DND-41 (cell line): Measurements from ENCODE around the gene FMN1.

Experiments used
- ATAC-seq: fragments of 200-7000 bp; cut with Tn5 transposase; 3 replicates; pipeline ENCODE4 v1.9.1; 2021; ENCODE audit warnings: low read depth; ENCODE audit not compliant: insufficient read depth
- DNase-seq: peaks from one replicate; pipeline ENCODE4 v3.0.0-alpha.2; 2020
- H2AFZ ChIP-seq: 2 replicates; pipeline ENCODE4 v1.6.0; 2012; ENCODE audit warnings: low read depth, low read length
- H3K27ac ChIP-seq: 2 replicates; pipeline ENCODE4 v1.5.1; 2012; ENCODE audit warnings: low read length, inconsistent platforms
- H3K27me3 ChIP-seq: fragments of 200-600 bp; sonication (generic); 2 replicates; pipeline ENCODE4 v1.6.0; 2012; ENCODE audit warnings: low read length, mild to moderate bottlenecking, inconsistent platforms; ENCODE audit not compliant: insufficient read depth, poor library complexity
- H3K36me3 ChIP-seq: 2 replicates; pipeline ENCODE4 v1.5.1; 2012; ENCODE audit warnings: low read length, inconsistent platforms; ENCODE audit not compliant: insufficient read depth
- H3K4me1 ChIP-seq: 2 replicates; pipeline ENCODE4 v1.5.1; 2012; ENCODE audit warnings: mild to moderate bottlenecking, low read length; ENCODE audit not compliant: insufficient read depth
- H3K4me2 ChIP-seq: 2 replicates; pipeline ENCODE4 v1.6.0; 2012; ENCODE audit warnings: mild to moderate bottlenecking, moderate library complexity, low read length, inconsistent platforms; ENCODE audit not compliant: insufficient read depth
- H3K4me3 ChIP-seq, 2 experiments: fragments of 200-600 bp in 1 of 2; shearing (Covaris generic) in 1 of 2; 2 replicates each; pipeline ENCODE4 v1.5.1; 2012 to 2016; ENCODE audit warnings: inconsistent platforms in 2 of 2, low read length in 2 of 2, mild to moderate bottlenecking in 2 of 2, low read depth in 1 of 2, moderate library complexity in 1 of 2
- H3K79me2 ChIP-seq: 2 replicates; pipeline ENCODE4 v1.6.0; 2012; ENCODE audit warnings: low read length, inconsistent platforms; ENCODE audit not compliant: insufficient read depth
- H3K9ac ChIP-seq: 2 replicates; pipeline ENCODE4 v1.6.0; 2012; ENCODE audit warnings: low read depth, mild to moderate bottlenecking, inconsistent platforms, low read length, moderate library complexity
- H3K9me3 ChIP-seq: 2 replicates; pipeline ENCODE4 v1.5.1; 2012; ENCODE audit warnings: low read length, moderate library complexity, mild to moderate bottlenecking, inconsistent platforms; ENCODE audit not compliant: insufficient read depth, severe bottlenecking
- H4K20me1 ChIP-seq: 2 replicates; pipeline ENCODE4 v1.6.0; 2012; ENCODE audit warnings: low read length; ENCODE audit not compliant: insufficient read depth
- CTCF ChIP-seq: IDR thresholded peaks from 2 replicates; pipeline ENCODE4 v1.5.1; 2012; ENCODE audit warnings: borderline replicate concordance, low read length, moderate library complexity, mild to moderate bottlenecking; ENCODE audit not compliant: poor library complexity, severe bottlenecking; ENCODE audit errors: extremely low read depth
- EZH2 ChIP-seq: IDR thresholded peaks from 3 replicates; pipeline ENCODE4 v1.6.1; 2012; ENCODE audit warnings: borderline replicate concordance, low read depth, mild to moderate bottlenecking, moderate library complexity, low read length, inconsistent platforms; ENCODE audit not compliant: severe bottlenecking

Gene FMN1

GRCh38 chr15:33150971-33151370, 43.5 kb downstream of the FMN1 start:
- no peak overlapping the region for H3K27ac ChIP-seq

GRCh38 chr15:33150431-33150941, 44.0 kb downstream of the FMN1 start:
- H3K27ac ChIP-seq = no peak overlapping the region
- no peaks in the 10 kb centered on the region for H3K79me2 ChIP-seq
- H3K9me3 ChIP-seq = no peaks in the 10 kb centered on the region
- no peaks in the 10 kb centered on the region for H4K20me1 ChIP-seq
- H3K4me1 ChIP-seq = no peaks in the 10 kb centered on the region
- H3K4me2 ChIP-seq = no peak overlapping the region
- H3K9ac ChIP-seq = no peak overlapping the region
- no peaks in the 10 kb centered on the region for H3K27me3 ChIP-seq
- no peak overlapping the region for H2AFZ ChIP-seq
- no peaks in the 10 kb centered on the region for H3K36me3 ChIP-seq
- TF ChIP-seq EZH2 (no peak), CTCF (no peak)
- ATAC-seq (no peak), DNase-seq (no peak)
- H3K4me3 ChIP-seq = no peak overlapping the region

More at GRCh38 chr15:33150971-33151370, 43.5 kb downstream of the FMN1 start:
- no peak for TF ChIP-seq EZH2
- no peak for TF ChIP-seq CTCF
- ATAC-seq = no peak
- Histone ChIP-seq H3K79me2 (no peaks in the 10 kb centered on the region), H3K4me1 (no peaks in the 10 kb centered on the region), H3K9me3 (no peaks in the 10 kb centered on the region), H3K9ac (no peak overlapping the region), H2AFZ (no peak overlapping the region), H3K4me3 (no peak overlapping the region), H4K20me1 (no peaks in the 10 kb centered on the region), H3K4me2 (no peak overlapping the region), H3K27me3 (no peaks in the 10 kb centered on the region), H3K36me3 (no peaks in the 10 kb centered on the region)
- no peak for DNase-seq

GRCh38 chr15:33149919-33150318, 44.6 kb downstream of the FMN1 start:
- no peak overlapping the region for H3K9ac ChIP-seq
- no peak overlapping the region for H3K4me2 ChIP-seq
- no peaks in the 10 kb centered on the region for H3K27me3 ChIP-seq
- no peaks in the 10 kb centered on the region for H3K36me3 ChIP-seq
- no peak for ATAC-seq
- TF ChIP-seq CTCF (no peak), EZH2 (no peak)
- no peak overlapping the region for H3K4me3 ChIP-seq
- no peaks in the 10 kb centered on the region for H3K79me2 ChIP-seq
- no peaks in the 10 kb centered on the region for H4K20me1 ChIP-seq
- H3K27ac ChIP-seq = no peak overlapping the region
- no peaks in the 10 kb centered on the region for H3K4me1 ChIP-seq
- no peak for DNase-seq
- no peaks in the 10 kb centered on the region for H3K9me3 ChIP-seq
- H2AFZ ChIP-seq = no peak overlapping the region
